NCI-H2029 (cell line): Measurements from ENCODE around the gene KCNC4.

Experiments used
- DNase-seq: peaks from one replicate; lab custom pipeline; 2025; lab: John Stamatoyannopoulos, UW

Gene KCNC4

GRCh38 chr1:110188035-110188618 lies 22.0 kb upstream of the KCNC4 start:
- DNase-seq: no peak

- DNase-seq: no peak
Observed at GRCh38 chr1:110189181-110189580, 20.9 kb upstream of the KCNC4 start.

- peak; percentile 81 for DNase-seq
Observed at GRCh38 chr1:110190282-110190929, 19.7 kb upstream of the KCNC4 start.

GRCh38 chr1:110192541-110192940 lies 17.6 kb upstream of the KCNC4 start:
- no peak for DNase-seq

- DNase-seq: no peak
Observed at GRCh38 chr1:110195196-110195595, 14.9 kb upstream of the KCNC4 start.

GRCh38 chr1:110196917-110197765 lies 13.0 kb upstream of the KCNC4 start:
- peak; percentile 49 for DNase-seq

- no peak for DNase-seq
Observed at GRCh38 chr1:110197905-110198629, 12.0 kb upstream of the KCNC4 start.

- DNase-seq: no peak
Observed at GRCh38 chr1:110198746-110199145, 11.4 kb upstream of the KCNC4 start.

- DNase-seq: no peak
Observed at GRCh38 chr1:110200190-110200589, 9.9 kb upstream of the KCNC4 start.

- no peak for DNase-seq
Observed at GRCh38 chr1:110200666-110201065, 9.4 kb upstream of the KCNC4 start.

GRCh38 chr1:110201157-110201825 lies 8.8 kb upstream of the KCNC4 start:
- DNase-seq: no peak

- DNase-seq: peak; percentile 71
Observed at GRCh38 chr1:110203021-110203661, 7.0 kb upstream of the KCNC4 start.

GRCh38 chr1:110205156-110205555 lies 5.0 kb upstream of the KCNC4 start:
- no peak for DNase-seq

GRCh38 chr1:110205591-110206155 lies 4.4 kb upstream of the KCNC4 start:
- DNase-seq: no peak

- DNase-seq: no peak
Observed at GRCh38 chr1:110206261-110206920, 3.7 kb upstream of the KCNC4 start.

GRCh38 chr1:110207831-110208230 lies 2.3 kb upstream of the KCNC4 start:
- peak; percentile 24 for DNase-seq

GRCh38 chr1:110208916-110209645 lies 1.0 kb upstream of the KCNC4 start:
- DNase-seq: no peak

GRCh38 chr1:110210604-110211495 lies 736 bp downstream of the KCNC4 start:
- DNase-seq: no peak
